ENCODE results near the gene HABP2. TPM values are rescaled to one million over a fixed set of nuclear protein-coding genes. Genes with fewer than 3 reads are reported as not detected.
A peak's percentile ranks its signal among the peaks of the same experiment; 100 is the strongest.

HABP2 gene
- total RNA-seq, 3 donors from 2014 or later: not detected

- no peak for DNase-seq
- H3K4me3 ChIP-seq: no peak overlapping the region
- H3K36me3 ChIP-seq (ENCODE audit: low read depth): no peaks in the 10 kb centered on the region
- no peak for TF ChIP-seq CTCF (IDR thresholded peaks at IDR 0.05)
- no peak for ATAC-seq
- H3K9me3 ChIP-seq: no peaks in the 10 kb centered on the region
- intact Hi-C loops (cut with DNase I, micrococcal nuclease): no loop called here
- H3K4me1 ChIP-seq (ENCODE audit: low read depth): no peaks in the 10 kb centered on the region
Measured at GRCh38 chr10:113550365-113550764, 2.5 kb upstream of the HABP2 start.

GRCh38 chr10:113552014-113552413 lies 839 bp upstream of the HABP2 start:
- DNase-seq (no peak), ATAC-seq (no peak)
- H3K9me3 ChIP-seq: no peaks in the 10 kb centered on the region
- intact Hi-C loops (cut with DNase I, micrococcal nuclease): no loop called here
- no peak overlapping the region for H3K4me3 ChIP-seq
- no peaks in the 10 kb centered on the region for H3K36me3 ChIP-seq (ENCODE audit: low read depth)
- H3K4me1 ChIP-seq (ENCODE audit: low read depth): no peaks in the 10 kb centered on the region
- no peak for TF ChIP-seq CTCF (IDR thresholded peaks at IDR 0.05)

- intact Hi-C loops (cut with DNase I, micrococcal nuclease): no loop called here
- ATAC-seq: no peak
- no peaks in the 10 kb centered on the region for H3K36me3 ChIP-seq (ENCODE audit: low read depth)
- DNase-seq: no peak
- H3K4me3 ChIP-seq: no peak overlapping the region
- no peak for TF ChIP-seq CTCF (IDR thresholded peaks at IDR 0.05)
- no peaks in the 10 kb centered on the region for H3K4me1 ChIP-seq (ENCODE audit: low read depth)
- no peaks in the 10 kb centered on the region for H3K9me3 ChIP-seq
Measured at GRCh38 chr10:113553149-113553548, 296 bp downstream of the HABP2 start.

GRCh38 chr10:113554214-113554613 lies 1.4 kb downstream of the HABP2 start:
- DNase-seq: no peak
- ATAC-seq: no peak
- no peaks in the 10 kb centered on the region for H3K4me1 ChIP-seq (ENCODE audit: low read depth)
- H3K4me3 ChIP-seq: no peak overlapping the region
- no peaks in the 10 kb centered on the region for H3K9me3 ChIP-seq
- intact Hi-C loops (cut with DNase I, micrococcal nuclease): no loop called here
- no peak for TF ChIP-seq CTCF (IDR thresholded peaks at IDR 0.05)
- H3K36me3 ChIP-seq (ENCODE audit: low read depth): no peaks in the 10 kb centered on the region

GRCh38 chr10:113555245-113555644 lies 2.4 kb downstream of the HABP2 start:
- intact Hi-C loops (cut with DNase I, micrococcal nuclease): no loop called here
- Histone ChIP-seq H3K9me3 (no peaks in the 10 kb centered on the region), H3K36me3 (ENCODE audit: low read depth) (no peaks in the 10 kb centered on the region), H3K4me3 (no peak overlapping the region), H3K4me1 (ENCODE audit: low read depth) (no peaks in the 10 kb centered on the region)
- no peak for TF ChIP-seq CTCF (IDR thresholded peaks at IDR 0.05)
- DNase-seq (no peak), ATAC-seq (no peak)

- peak; percentile 31 for ATAC-seq
- no peaks in the 10 kb centered on the region for H3K4me1 ChIP-seq (ENCODE audit: low read depth)
- H3K4me3 ChIP-seq: no peak overlapping the region
- no peak for DNase-seq
- H3K36me3 ChIP-seq (ENCODE audit: low read depth): no peaks in the 10 kb centered on the region
- TF ChIP-seq CTCF (IDR thresholded peaks at IDR 0.05): no peak
- intact Hi-C loops (cut with DNase I, micrococcal nuclease): no loop called here
- H3K9me3 ChIP-seq: no peaks in the 10 kb centered on the region
Measured at GRCh38 chr10:113555751-113556150, 2.9 kb downstream of the HABP2 start.
